GM23248 (cell line): Measurements from ENCODE around the gene LIN37. TPM values are rescaled to one million over a fixed set of nuclear protein-coding genes. Genes with fewer than 3 reads are reported as not detected.

Source experiments
- DNase-seq: peaks from one replicate; pipeline ENCODE4 v3.0.0-alpha.2; 2015
- H2AFZ ChIP-seq: fragments of 200-600 bp; sonication (generic); 2 replicates; pipeline ENCODE4 v1.6.1; 2016; ENCODE audit warnings: antibody characterized with exemption
- H3F3A ChIP-seq: fragments of 200-600 bp; sonication (generic); 2 replicates; pipeline ENCODE4 v1.6.1; 2016; ENCODE audit warnings: mild to moderate bottlenecking, antibody characterized with exemption, mixed run types; ENCODE audit not compliant: insufficient read depth
- H3K27ac ChIP-seq: fragments of 200-600 bp; sonication (generic); 2 replicates; pipeline ENCODE4 v1.5.1; 2016; ENCODE audit warnings: mild to moderate bottlenecking
- H3K27me3 ChIP-seq: fragments of 200-600 bp; sonication (generic); replicated peaks from 2 replicates; pipeline ENCODE4 v1.6.1; 2016; ENCODE audit warnings: mild to moderate bottlenecking; ENCODE audit not compliant: insufficient read depth
- H3K36me3 ChIP-seq: fragments of 200-600 bp; sonication (generic); 2 replicates; pipeline ENCODE4 v1.6.1; 2016; ENCODE audit warnings: low read depth, mild to moderate bottlenecking
- H3K4me1 ChIP-seq: fragments of 200-600 bp; sonication (generic); 2 replicates; pipeline ENCODE4 v1.6.1; 2016; ENCODE audit warnings: mild to moderate bottlenecking; ENCODE audit not compliant: insufficient read depth
- H3K4me2 ChIP-seq: fragments of 200-600 bp; sonication (generic); one replicate; pipeline ENCODE4 v1.6.1; 2016; ENCODE audit warnings: mild to moderate bottlenecking; ENCODE audit not compliant: unreplicated experiment
- H3K4me3 ChIP-seq: fragments of 200-600 bp; sonication (generic); 2 replicates; pipeline ENCODE4 v1.5.1; 2016; ENCODE audit warnings: mild to moderate bottlenecking
- H3K79me2 ChIP-seq: fragments of 200-600 bp; sonication (generic); 2 replicates; pipeline ENCODE4 v1.6.1; 2016; ENCODE audit warnings: mild to moderate bottlenecking; ENCODE audit not compliant: insufficient read depth
- H3K9ac ChIP-seq: fragments of 200-600 bp; sonication (generic); 2 replicates; pipeline ENCODE4 v1.6.1; 2016; ENCODE audit warnings: mild to moderate bottlenecking
- H3K9me2 ChIP-seq: fragments of 200-600 bp; sonication (generic); 2 replicates; pipeline ENCODE4 v1.6.1; 2016; ENCODE audit warnings: mixed run types, mild to moderate bottlenecking, moderate library complexity; ENCODE audit not compliant: insufficient read depth
- H3K9me3 ChIP-seq: fragments of 200-600 bp; sonication (generic); one replicate; pipeline ENCODE4 v1.6.1; 2017; ENCODE audit warnings: low read depth
- H4K20me1 ChIP-seq: fragments of 200-600 bp; sonication (generic); 2 replicates; pipeline ENCODE4 v1.6.0; 2016; ENCODE audit not compliant: insufficient read depth
- EZH2 ChIP-seq: fragments of 200-600 bp; sonication (generic); IDR thresholded peaks from 2 replicates; pipeline ENCODE4 v1.6.1; 2018; ENCODE audit warnings: antibody characterized with exemption, mild to moderate bottlenecking; ENCODE audit not compliant: insufficient read depth, poor library complexity, severe bottlenecking
- EZH2phosphoT487 ChIP-seq: fragments of 200-600 bp; sonication (generic); IDR thresholded peaks from 2 replicates; pipeline ENCODE4 v1.6.1; 2018; ENCODE audit warnings: antibody characterized with exemption, moderate library complexity, mild to moderate bottlenecking, low read depth; ENCODE audit not compliant: insufficient read depth
- WGBS, 2 experiments: methylation state at CpG; one replicate each; pipeline ENCODE4 v1.1.6; 2015 to 2017; ENCODE audit warnings: low lambda C conversion rate in 2 of 2, low coverage in 1 of 2; ENCODE audit errors: missing lambda C conversion rate in 2 of 2; 5-methylcytosine and 5-hydroxymethylcytosine counted together
- in situ Hi-C: fragments of 300-500 bp; cut with MboI; formaldehyde crosslinking; loops from 2 replicates; pipeline ENCODE4 v1.15.0; 2020
- polyA plus RNA-seq: library from polyadenylated mRNA; unstranded; fragments of >200 nt; fragmentation: Nextera tagmentation; extraction: Ambion mirVana; gene quantifications from 2 replicates; pipeline ENCODE4 v1.2.1, GENCODE V29; 2016
- total RNA-seq: library from RNA; depleted of rRNA; stranded (reverse); fragments of >200 nt; shearing (Covaris generic); gene quantifications from 2 replicates; pipeline ENCODE4 v1.2.3, GENCODE V29; 2014

LIN37 gene
- total and polyA plus RNA-seq, 2 experiments from 2014 or later, result 9.7 to 12.3 TPM

- H3F3A ChIP-seq, result no peaks in the 10 kb centered on the region
- in situ Hi-C loops, result no loop called here
- H3K79me2 ChIP-seq, result peaks cover 29% of the 10 kb centered on the region
- H3K4me3 ChIP-seq, result no peak overlapping the region
- peaks cover 28% of the 10 kb centered on the region; the same call in 1 of the 2 replicates for H3K36me3 ChIP-seq
- WGBS, 2 experiments, result 92 to 93% methylated on average over 20 to 23 of the region's 23 CpGs
- H4K20me1 ChIP-seq, result no peaks in the 10 kb centered on the region
- no peak overlapping the region for H3K9ac ChIP-seq
- no peak overlapping the region for H3K27ac ChIP-seq
- DNase-seq, result no peak
- H3K4me2 ChIP-seq, result no peak overlapping the region
- H3K4me1 ChIP-seq, result no peaks in the 10 kb centered on the region
- no peaks in the 10 kb centered on the region for H3K9me3 ChIP-seq
- H3K27me3 ChIP-seq, result no peaks in the 10 kb centered on the region
- no peaks in the 10 kb centered on the region for H3K9me2 ChIP-seq
- no peak for TF ChIP-seq EZH2phosphoT487
- no peak for TF ChIP-seq EZH2
- no peak overlapping the region for H2AFZ ChIP-seq
These were observed 23.0 kb upstream of the LIN37 start for GRCh38 chr19:35725216-35725861.

GRCh38 chr19:35727053-35727955 is 21.1 kb upstream of the LIN37 start:
- no peak for DNase-seq
- no peak overlapping the region for H3K9ac ChIP-seq
- H3K4me2 ChIP-seq, result no peak overlapping the region
- H3K27me3 ChIP-seq, result no peaks in the 10 kb centered on the region
- no peaks in the 10 kb centered on the region for H3K4me1 ChIP-seq
- no peak for TF ChIP-seq EZH2phosphoT487
- no peak for TF ChIP-seq EZH2
- no peaks in the 10 kb centered on the region for H3F3A ChIP-seq
- H4K20me1 ChIP-seq, result no peaks in the 10 kb centered on the region
- WGBS, 2 experiments, result 92 to 96% methylated on average over 25 of the region's 25 CpGs
- no peaks in the 10 kb centered on the region for H3K9me2 ChIP-seq
- H3K9me3 ChIP-seq, result no peaks in the 10 kb centered on the region
- no peak overlapping the region for H3K27ac ChIP-seq
- in situ Hi-C loops, result no loop called here
- peaks cover 36% of the 10 kb centered on the region; the same call in 1 of the 2 replicates for H3K36me3 ChIP-seq
- H3K79me2 ChIP-seq, result peaks cover 13% of the 10 kb centered on the region; the same call in 1 of the 2 replicates
- no peak overlapping the region for H2AFZ ChIP-seq
- no peak overlapping the region for H3K4me3 ChIP-seq

GRCh38 chr19:35727956-35728706 is 20.2 kb upstream of the LIN37 start:
- Histone ChIP-seq H3K27ac (no peak overlapping the region), H3K4me2 (no peak overlapping the region), H3F3A (no peaks in the 10 kb centered on the region), H4K20me1 (no peaks in the 10 kb centered on the region), H2AFZ (no peak overlapping the region), H3K36me3 (peaks cover 36% of the 10 kb centered on the region; the same call in 1 of the 2 replicates), H3K4me1 (no peaks in the 10 kb centered on the region), H3K79me2 (0 out of 2 replicates have a peak, but pooled peaks cover 7% of the 10 kb centered on the region), H3K9ac (no peak overlapping the region), H3K27me3 (no peaks in the 10 kb centered on the region), H3K9me2 (no peaks in the 10 kb centered on the region), H3K9me3 (no peaks in the 10 kb centered on the region), H3K4me3 (no peak overlapping the region)
- WGBS, 2 experiments, result 89 to 94% methylated on average over 18 to 19 of the region's 19 CpGs
- in situ Hi-C loops, result no loop called here
- no peak for DNase-seq
- TF ChIP-seq EZH2phosphoT487 (no peak), EZH2 (no peak)

- Histone ChIP-seq H3K27ac (no peak overlapping the region), H3K4me1 (no peaks in the 10 kb centered on the region), H3K9ac (no peak overlapping the region), H3K9me2 (no peaks in the 10 kb centered on the region), H3K79me2 (0 out of 2 replicates have a peak, but pooled peaks cover 2% of the 10 kb centered on the region), H2AFZ (no peak overlapping the region), H4K20me1 (no peaks in the 10 kb centered on the region), H3K27me3 (no peaks in the 10 kb centered on the region), H3F3A (no peaks in the 10 kb centered on the region), H3K9me3 (no peaks in the 10 kb centered on the region), H3K4me2 (no peak overlapping the region), H3K4me3 (no peak overlapping the region), H3K36me3 (peaks cover 30% of the 10 kb centered on the region; the same call in 1 of the 2 replicates)
- TF ChIP-seq EZH2 (no peak), EZH2phosphoT487 (no peak)
- DNase-seq, result no peak
- 92 to 94% methylated on average over 18 of the region's 18 CpGs for WGBS, 2 experiments
- in situ Hi-C loops, result no loop called here
These were observed 19.4 kb upstream of the LIN37 start for GRCh38 chr19:35729021-35729420.
